Endothelial cell of umbilical vein (primary cell): Measurements from ENCODE around the gene DIPK1A. TPM values are rescaled to one million over a fixed set of nuclear protein-coding genes. Genes with fewer than 3 reads are reported as not detected.

Experiments used
- BruUV-seq: library from RNA; stranded (reverse); fragments of 400-500 nt; replicated peaks from 2 replicates; lab custom pipeline; 2021; lab: Mats Ljungman, UMichigan
- CTCF ChIA-PET: fragments of 300-600, 350-600 bp; sonication (Branson Sonifier 250); formaldehyde crosslinking; loops from one replicate; lab custom pipeline; 2021; ENCODE audit warnings: antibody characterized with exemption, inconsistent platforms; lab: Charles Lee
- POLR2A ChIA-PET: fragments of 300-600, 350-600 bp; sonication (Branson Sonifier 250); formaldehyde crosslinking; loops from one replicate; lab custom pipeline; 2021; ENCODE audit warnings: antibody characterized with exemption, inconsistent platforms; lab: Charles Lee
- DNase-seq: peaks from one replicate; pipeline ENCODE4 v3.0.0-alpha.2; 2011; ENCODE audit warnings: low read depth, low spot score
- FAIRE-seq: peaks from 2 replicates; lab custom pipeline; 2011; peaks lifted over from hg19 to GRCh38; lab: Jason Lieb, UNC
- H2AFZ ChIP-seq: 2 replicates; pipeline ENCODE4 v1.6.0; 2012; ENCODE audit warnings: low read depth, low read length, control low read depth, inconsistent platforms
- H3K27ac ChIP-seq: 2 replicates; pipeline ENCODE4 v1.5.1; 2011; ENCODE audit warnings: low read depth, mild to moderate bottlenecking, control low read depth, low read length, moderate library complexity; ENCODE audit not compliant: insufficient read depth
- H3K27me3 ChIP-seq, 2 experiments: 2 replicates each; pipeline versions ENCODE4 v1.6.0 to v1.6.1; 2011; ENCODE audit warnings: low read length in 2 of 2, mixed read lengths in 1 of 2; ENCODE audit not compliant: control insufficient read depth in 2 of 2, insufficient read depth in 2 of 2
- H3K36me3 ChIP-seq, 2 experiments: 2 replicates in 1 of 2; 3 replicates in 1 of 2; pipeline ENCODE4 v1.5.1; 2011; ENCODE audit warnings: low read length in 2 of 2, mild to moderate bottlenecking in 1 of 2, moderate library complexity in 1 of 2; ENCODE audit not compliant: control insufficient read depth in 2 of 2, insufficient read depth in 2 of 2; ENCODE audit errors: extremely low read depth in 1 of 2
- H3K4me1 ChIP-seq: 3 replicates; pipeline ENCODE4 v1.5.1; 2011; ENCODE audit warnings: mild to moderate bottlenecking, low read length; ENCODE audit not compliant: control insufficient read depth, insufficient read depth; ENCODE audit errors: extremely low read depth
- H3K4me2 ChIP-seq: 2 replicates; pipeline ENCODE4 v1.6.1; 2011; ENCODE audit warnings: low read length, control low read depth, mixed read lengths; ENCODE audit not compliant: insufficient read depth
- H3K4me3 ChIP-seq, 3 experiments: fragments of 200-600 bp in 1 of 3; sonication (generic), shearing (Covaris generic) in 1 of 3; replicated peaks in 1 of 3; 2 replicates each; pipeline ENCODE4 v1.5.1; 2011 to 2016; ENCODE audit warnings: control low read depth in 3 of 3, low read length in 3 of 3, mild to moderate bottlenecking in 2 of 3, inconsistent platforms in 1 of 3, low read depth in 1 of 3, moderate library complexity in 1 of 3; ENCODE audit not compliant: insufficient read depth in 1 of 3
- H3K79me2 ChIP-seq: 2 replicates; pipeline ENCODE4 v1.6.0; 2012; ENCODE audit warnings: low read length, inconsistent platforms; ENCODE audit not compliant: control insufficient read depth, insufficient read depth
- H3K9ac ChIP-seq: replicated peaks from 2 replicates; pipeline ENCODE3; 2011; ENCODE audit warnings: low read length, control low read depth; ENCODE audit not compliant: insufficient read depth; ENCODE audit errors: extremely low read depth
- H3K9me1 ChIP-seq: replicated peaks from 3 replicates; pipeline ENCODE4 v1.6.0; 2011; ENCODE audit warnings: mild to moderate bottlenecking, low read length; ENCODE audit not compliant: control insufficient read depth, insufficient read depth; ENCODE audit errors: extremely low read depth
- H3K9me3 ChIP-seq: replicated peaks from 2 replicates; pipeline ENCODE4 v1.5.1; 2012; ENCODE audit warnings: low read length, inconsistent platforms; ENCODE audit not compliant: control insufficient read depth, insufficient read depth
- H4K20me1 ChIP-seq: replicated peaks from 2 replicates; pipeline ENCODE3; 2011; ENCODE audit warnings: mild to moderate bottlenecking, low read length; ENCODE audit not compliant: control insufficient read depth, insufficient read depth; ENCODE audit errors: extremely low read depth
- CTCF ChIP-seq, 2 donors: IDR thresholded peaks; 1 replicate in 1 of 2; 2 replicates in 1 of 2; pipeline ENCODE4 v1.5.1; 2011; ENCODE audit warnings: low read length in 2 of 2, mild to moderate bottlenecking in 2 of 2, moderate library complexity in 2 of 2, control low read depth in 1 of 2, inconsistent platforms in 1 of 2, low read depth in 1 of 2; ENCODE audit not compliant: insufficient read depth in 1 of 2; ENCODE audit errors: extremely low read depth in 1 of 2
- EZH2 ChIP-seq: IDR thresholded peaks from 2 replicates; pipeline ENCODE4 v1.6.1; 2012; ENCODE audit warnings: borderline replicate concordance, low read depth, mild to moderate bottlenecking, moderate library complexity, low read length, inconsistent platforms; ENCODE audit not compliant: severe bottlenecking
- FOS ChIP-seq: IDR thresholded peaks from 2 replicates; pipeline ENCODE4 v1.6.1; 2011; ENCODE audit warnings: mild to moderate bottlenecking, low read length, moderate library complexity, borderline replicate concordance; ENCODE audit not compliant: insufficient read depth
- GATA2 ChIP-seq: IDR thresholded peaks from 2 replicates; pipeline ENCODE4 v1.7.0; 2011; ENCODE audit warnings: low read depth, mild to moderate bottlenecking, moderate library complexity, mixed read lengths, low read length; ENCODE audit not compliant: insufficient read length, insufficient read depth
- JUN ChIP-seq: IDR thresholded peaks from 2 replicates; pipeline ENCODE4 v1.6.1; 2011; ENCODE audit warnings: borderline replicate concordance, low read depth; ENCODE audit not compliant: insufficient read length, insufficient read depth
- MAX ChIP-seq: IDR thresholded peaks from 2 replicates; pipeline ENCODE4 v1.6.1; 2011; ENCODE audit not compliant: insufficient read depth, insufficient read length
- MYC ChIP-seq: IDR thresholded peaks from one replicate; pipeline ENCODE4 v1.6.1; 2011; ENCODE audit warnings: mild to moderate bottlenecking, low read depth, low read length
- POLR2A ChIP-seq: IDR thresholded peaks from 2 replicates; pipeline ENCODE4 v1.6.1; 2012; ENCODE audit warnings: low read depth, mild to moderate bottlenecking, control low read depth, low read length
- POLR2AphosphoS5 ChIP-seq: IDR thresholded peaks from 2 replicates; pipeline ENCODE4 v1.6.1; 2012; ENCODE audit warnings: low read depth, mild to moderate bottlenecking, control low read depth, low read length, moderate library complexity; ENCODE audit not compliant: insufficient read depth
- dilution Hi-C: fragments of 300-500 bp; cut with MboI; formaldehyde crosslinking; loops from one replicate; pipeline ENCODE4 v1.15.0; 2019; ENCODE audit warnings: low sequenced_read_pairs; ENCODE audit not compliant: extremely low pct_ligation_motif_present
- intact Hi-C: fragments of 100-400 bp; cut with micrococcal nuclease; formaldehyde crosslinking; loops from one replicate; pipeline ENCODE4 v1.10.0; 2022
- polyA plus RNA-seq, 4 experiments: library from polyadenylated mRNA; depleted of rRNA in 3 of 4; stranded (reverse) in 3 of 4; unstranded in 1 of 4; fragments of >200 nt; gene quantifications; 2 replicates each; pipeline versions ENCODE4 v1.2.1 to v1.2.3, GENCODE V29; 2011 to 2012; ENCODE audit warnings: missing spikeins in 1 of 4
- total RNA-seq: library from RNA; stranded (reverse); gene quantifications from 2 replicates; pipeline ENCODE4 v1.2.3, GENCODE V29; 2021

Gene DIPK1A
- total and polyA plus RNA-seq, 2 donors (not counting 3 experiments of a cell fraction or from before 2014, with no cell fraction given), result 0.25 to 0.93 TPM

- CTCF ChIA-PET, result interaction anchor here (1.4 to 1.5 kb wide), 2 partner anchors 150 to 533 kb away, joined by 3 read pairs; no protein-coding TSS in a partner anchor
- FAIRE-seq, result no peak
- no peak overlapping the region for H2AFZ ChIP-seq
- H3K9me3 ChIP-seq, result no peaks in the 10 kb centered on the region
- POLR2A ChIA-PET, result interaction anchor here (0.6 kb wide), 1 partner anchor 35 kb away, joined by 5 read pairs; no protein-coding TSS in a partner anchor
- dilution Hi-C loops, result no loop called here
- TSS peak; percentile 1 for BruUV-seq
- no peak overlapping the region for H3K4me2 ChIP-seq
- H3K27me3 ChIP-seq, result no peaks in the 10 kb centered on the region
- intact Hi-C loops, result no loop called here
- H4K20me1 ChIP-seq, result peaks cover 11% of the 10 kb centered on the region
- H3K4me3 ChIP-seq, result no peak overlapping the region
- H3K9ac ChIP-seq, result no peak overlapping the region
- no peak for DNase-seq
- H3K27ac ChIP-seq, result no peak overlapping the region
- H3K36me3 ChIP-seq, result peaks cover 18 to 34% of the 10 kb centered on the region in 2 experiments
- TF ChIP-seq MYC, result no peak
- peak; percentile 41 for TF ChIP-seq POLR2AphosphoS5
- H3K4me1 ChIP-seq, result no peaks in the 10 kb centered on the region
- H3K9me1 ChIP-seq, result no peaks in the 10 kb centered on the region
- H3K79me2 ChIP-seq, result peaks cover 20% of the 10 kb centered on the region
These were observed 117.6 kb downstream of the DIPK1A start for GRCh38 chr1:92843429-92844352.

GRCh38 chr1:92843046-92843423 lies 118.2 kb downstream of the DIPK1A start:
- POLR2A ChIA-PET, result interaction anchor here (0.6 to 1.1 kb wide), 2 partner anchors 11 to 34 kb away, joined by 5 to 6 read pairs; partner anchors contain the start of gene RPL5
- Histone ChIP-seq H2AFZ (no peak overlapping the region), H3K4me2 (no peak overlapping the region), H3K27me3 (no peaks in the 10 kb centered on the region), H3K79me2 (peaks cover 27% of the 10 kb centered on the region), H3K9me3 (no peaks in the 10 kb centered on the region), H3K4me1 (no peaks in the 10 kb centered on the region), H4K20me1 (peaks cover 11% of the 10 kb centered on the region), H3K4me3 (no peak overlapping the region), H3K9me1 (no peaks in the 10 kb centered on the region), H3K27ac (no peak overlapping the region), H3K9ac (no peak overlapping the region), H3K36me3 (peaks cover 18 to 37% of the 10 kb centered on the region in 2 experiments)
- TF ChIP-seq POLR2AphosphoS5 (peak; percentile 24), FOS (no peak), MYC (no peak), CTCF (IDR thresholded peaks at IDR 0.05; ENCODE audit: extremely low read depth in 1 of 2, insufficient read depth in 1 of 2, low read depth in 1 of 2, low read length in 2 of 2) (no peak), JUN (no peak), GATA2 (no peak), MAX (no peak), EZH2 (no peak), POLR2A (peak; percentile 50)
- no peak for DNase-seq
- dilution Hi-C loops, result no loop called here
- intact Hi-C loops, result no loop called here
- no TSS peak for BruUV-seq
- FAIRE-seq, result no peak
- CTCF ChIA-PET, result interaction anchor here (1.4 to 1.5 kb wide), 2 partner anchors 151 to 533 kb away, joined by 3 read pairs; no protein-coding TSS in a partner anchor
